Esophagus muscularis mucosa (tissue), 4 donors: ENCODE data around the gene LAMA3. TPM values are rescaled to one million over a fixed set of nuclear protein-coding genes. Genes with fewer than 3 reads are reported as not detected.

ENCODE experiments used
- DNase-seq: peaks from one replicate; pipeline ENCODE4 v3.0.0-alpha.2; 2017; ENCODE audit errors: extremely low spot score
- H3K27ac ChIP-seq, 4 donors: fragments of 200-600 bp; sonication (generic); replicated peaks in 1 of 4; 1 replicate in 3 of 4; 2 replicates in 1 of 4; pipeline ENCODE4 v1.5.1; 2016 to 2019; ENCODE audit warnings: mild to moderate bottlenecking in 1 of 4
- H3K27me3 ChIP-seq, 4 donors: fragments of 200-600 bp; sonication (generic); one replicate each; pipeline versions ENCODE4 v1.5.1 to v1.6.0; 2016 to 2019
- H3K36me3 ChIP-seq, 4 donors: fragments of 200-600 bp; sonication (generic); one replicate each; pipeline ENCODE4 v1.5.1; 2016 to 2019
- H3K4me1 ChIP-seq, 4 donors: fragments of 200-600 bp; sonication (generic); one replicate each; pipeline ENCODE4 v1.5.1; 2016 to 2019
- H3K4me3 ChIP-seq, 4 donors: fragments of 200-600 bp; sonication (generic); 1 replicate in 2 of 4; 2 replicates in 2 of 4; pipeline ENCODE4 v1.5.1; 2016 to 2019; ENCODE audit warnings: mild to moderate bottlenecking in 4 of 4, moderate library complexity in 1 of 4
- H3K9me3 ChIP-seq, 4 donors: fragments of 200-600 bp; sonication (generic); 1 replicate in 3 of 4; 2 replicates in 1 of 4; pipeline ENCODE4 v1.5.1; 2016 to 2019
- EP300 ChIP-seq: sonication (generic); formaldehyde crosslinking; IDR thresholded peaks from one replicate; pipeline ENCODE4 v1.6.1; 2017; ENCODE audit warnings: antibody characterized with exemption
- POLR2A ChIP-seq: fragments of 450-650 bp; IDR thresholded peaks from one replicate; pipeline ENCODE4 v1.6.1; 2017; ENCODE audit warnings: antibody characterized with exemption, moderate library complexity, mild to moderate bottlenecking, low read depth
- POLR2AphosphoS5 ChIP-seq, 2 donors: sonication (generic); formaldehyde crosslinking; IDR thresholded peaks; one replicate each; pipeline ENCODE4 v1.6.1; 2017; ENCODE audit warnings: antibody characterized with exemption in 2 of 2
- WGBS: methylation state at CpG from one replicate; pipeline ENCODE4 v1.1.5; 2018; 5-methylcytosine and 5-hydroxymethylcytosine counted together
- intact Hi-C: fragments of 100-400 bp; cut with DNase I; formaldehyde crosslinking; loops from one replicate; pipeline ENCODE4 v1.15.1; 2023
- total RNA-seq, 4 donors: library from RNA; depleted of rRNA; stranded (reverse); fragments of >200 nt; gene quantifications; one replicate each; pipeline versions ENCODE4 v1.1.0 to v1.2.1, GENCODE V29; 2016
- TF ChIP-seq, protein P1 (sequence below), 3 experiments: fragments of 200-600 bp in 2 of 3; fragments of 450-650 bp in 1 of 3; sonication (generic) in 2 of 3; IDR thresholded peaks; one replicate each; pipeline ENCODE4 v1.5.1; 2017 to 2019; ENCODE audit warnings: antibody characterized with exemption in 3 of 3, mild to moderate bottlenecking in 2 of 3, moderate library complexity in 1 of 3

The LAMA3 gene
- total RNA-seq, 4 donors from 2014 or later: 7.5 to 12.9 (median 11.7) TPM

DNA sequence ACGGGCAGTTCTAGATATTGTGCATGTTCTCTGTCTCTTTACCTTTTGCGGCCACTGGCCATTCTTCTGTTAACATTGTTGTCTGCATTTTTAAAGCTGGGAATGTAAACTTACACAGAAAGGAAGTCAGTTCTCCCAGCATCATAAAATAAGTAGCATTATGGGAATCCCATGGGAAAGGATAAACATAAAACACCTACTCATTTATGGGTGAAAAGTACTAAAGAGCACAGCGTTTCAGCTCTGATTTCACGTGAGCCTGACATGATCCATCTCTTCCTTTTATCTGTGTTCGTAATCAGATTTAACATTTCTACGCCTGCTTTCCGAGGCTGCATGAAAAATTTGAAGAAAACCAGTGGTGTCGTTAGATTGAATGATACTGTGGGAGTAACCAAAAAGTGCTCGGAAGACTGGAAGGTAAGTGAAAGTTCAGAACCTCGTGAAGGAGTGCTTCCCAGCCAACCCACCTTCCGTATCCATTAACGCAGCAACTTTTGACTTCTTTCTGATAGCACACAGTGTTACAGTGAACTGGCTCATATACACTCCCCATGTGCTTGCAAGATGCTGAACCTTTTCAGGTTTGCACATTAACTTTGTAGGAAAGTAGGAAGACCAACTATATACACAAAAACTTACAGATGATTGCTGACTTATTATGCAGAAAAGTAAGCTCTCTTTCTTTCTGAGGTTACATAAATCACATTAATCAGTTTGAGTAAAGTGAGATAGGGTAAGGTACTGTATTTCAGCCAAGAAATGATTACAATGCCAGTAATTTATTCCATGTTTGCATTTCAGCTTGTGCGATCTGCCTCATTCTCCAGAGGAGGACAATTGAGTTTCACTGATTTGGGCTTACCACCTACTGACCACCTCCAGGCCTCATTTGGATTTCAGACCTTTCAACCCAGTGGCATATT, 238.8 kb downstream of the LAMA3 start:
- H3K4me3 ChIP-seq: peak overlapping the region in 3 of 4 donors; percentile 5 to 16 (median 14)
- WGBS: 67% methylated on average over 13 of the region's 13 CpGs
- H3K27me3 ChIP-seq: no peaks in the 10 kb centered on the region
- peaks cover 0 to 18% (median 8%) of the 10 kb centered on the region in 4 donors for H3K36me3 ChIP-seq
- peak overlapping the region; percentile 2 to 58 (median 32) for H3K27ac ChIP-seq
- H3K9me3 ChIP-seq: no peaks in the 10 kb centered on the region
- DNase-seq: no peak
- intact Hi-C loops: no loop called here
- peaks cover 0 to 29% (median 11%) of the 10 kb centered on the region in 4 donors for H3K4me1 ChIP-seq
- no peak for TF ChIP-seq EP300
- TF ChIP-seq POLR2A: no peak
- no peak for TF ChIP-seq POLR2AphosphoS5 (IDR thresholded peaks at IDR 0.05)
- TF ChIP-seq, protein P1, sequence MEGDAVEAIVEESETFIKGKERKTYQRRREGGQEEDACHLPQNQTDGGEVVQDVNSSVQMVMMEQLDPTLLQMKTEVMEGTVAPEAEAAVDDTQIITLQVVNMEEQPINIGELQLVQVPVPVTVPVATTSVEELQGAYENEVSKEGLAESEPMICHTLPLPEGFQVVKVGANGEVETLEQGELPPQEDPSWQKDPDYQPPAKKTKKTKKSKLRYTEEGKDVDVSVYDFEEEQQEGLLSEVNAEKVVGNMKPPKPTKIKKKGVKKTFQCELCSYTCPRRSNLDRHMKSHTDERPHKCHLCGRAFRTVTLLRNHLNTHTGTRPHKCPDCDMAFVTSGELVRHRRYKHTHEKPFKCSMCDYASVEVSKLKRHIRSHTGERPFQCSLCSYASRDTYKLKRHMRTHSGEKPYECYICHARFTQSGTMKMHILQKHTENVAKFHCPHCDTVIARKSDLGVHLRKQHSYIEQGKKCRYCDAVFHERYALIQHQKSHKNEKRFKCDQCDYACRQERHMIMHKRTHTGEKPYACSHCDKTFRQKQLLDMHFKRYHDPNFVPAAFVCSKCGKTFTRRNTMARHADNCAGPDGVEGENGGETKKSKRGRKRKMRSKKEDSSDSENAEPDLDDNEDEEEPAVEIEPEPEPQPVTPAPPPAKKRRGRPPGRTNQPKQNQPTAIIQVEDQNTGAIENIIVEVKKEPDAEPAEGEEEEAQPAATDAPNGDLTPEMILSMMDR (IDR thresholded peaks at IDR 0.05): no peak

DNA sequence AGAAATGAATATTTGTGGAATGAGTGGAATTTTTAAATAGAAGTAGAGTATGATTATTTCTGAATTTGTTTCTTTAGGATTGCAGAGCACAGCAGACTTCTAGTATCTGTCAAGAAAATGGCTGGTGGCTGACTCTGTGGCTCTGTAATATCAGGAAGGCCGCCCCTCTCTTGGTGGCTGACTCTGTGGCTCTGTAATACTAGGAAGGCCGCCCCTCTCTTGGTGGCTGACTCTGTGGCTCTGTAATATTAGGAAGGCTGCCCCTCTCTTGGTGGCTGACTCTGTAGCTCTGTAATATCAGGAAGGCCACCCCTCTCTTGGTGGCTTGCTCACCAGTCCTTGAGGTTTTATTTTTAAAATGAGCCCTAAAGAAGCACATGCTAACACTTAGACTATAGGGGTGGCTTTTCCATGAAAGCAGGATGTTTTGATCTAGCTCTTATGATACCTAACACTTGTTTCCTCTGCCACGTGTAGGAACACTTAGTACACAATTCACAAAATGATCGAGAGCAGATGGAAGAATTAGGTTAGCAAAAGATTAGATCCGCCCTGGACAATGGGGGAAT, 240.2 kb downstream of the LAMA3 start:
- Histone ChIP-seq H3K27ac (peak overlapping the region in 1 of 4 donors; percentile 17), H3K36me3 (peaks cover 0 to 21% (median 8%) of the 10 kb centered on the region in 4 donors), H3K27me3 (no peaks in the 10 kb centered on the region), H3K4me1 (peaks cover 0 to 29% (median 13%) of the 10 kb centered on the region in 4 donors), H3K9me3 (no peaks in the 10 kb centered on the region), H3K4me3 (no peak overlapping the region)
- DNase-seq: no peak
- TF ChIP-seq POLR2AphosphoS5 (IDR thresholded peaks at IDR 0.05) (no peak), EP300 (no peak), POLR2A (no peak)
- TF ChIP-seq, protein P1 (IDR thresholded peaks at IDR 0.05): no peak
- intact Hi-C loops: no loop called here
- WGBS: 92% methylated on average over 5 of the region's 5 CpGs

DNA sequence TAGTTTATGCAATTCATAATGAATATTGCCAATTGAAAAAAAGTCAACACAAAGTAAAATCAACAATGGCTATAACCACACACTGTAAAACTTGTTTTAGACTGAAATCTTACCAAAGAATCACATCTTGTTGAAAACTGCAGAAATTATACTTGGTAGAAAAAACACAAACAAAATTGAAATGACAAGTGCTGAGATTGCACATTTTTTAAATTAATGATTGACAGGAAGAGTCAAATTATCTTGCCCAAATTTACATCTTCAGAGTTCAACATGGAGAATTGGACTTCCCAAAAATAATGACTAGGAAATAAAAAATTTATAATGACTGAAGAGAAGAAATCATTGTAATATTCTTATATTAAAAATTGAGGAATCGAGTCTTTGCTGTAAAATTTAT, 240.7 kb downstream of the LAMA3 start:
- 97% methylated on average over 1 of the region's 1 CpG for WGBS
- no peak for DNase-seq
- no peak overlapping the region for H3K27ac ChIP-seq
- intact Hi-C loops: loop anchor here (5.0 kb wide), 1 partner anchor 147 kb away; no protein-coding TSS in a partner anchor
- TF ChIP-seq EP300 (no peak), POLR2A (no peak), POLR2AphosphoS5 (IDR thresholded peaks at IDR 0.05) (no peak)
- TF ChIP-seq, protein P1 (IDR thresholded peaks at IDR 0.05): no peak
- H3K36me3 ChIP-seq: peaks cover 0 to 21% (median 8%) of the 10 kb centered on the region in 4 donors
- H3K27me3 ChIP-seq: no peaks in the 10 kb centered on the region
- no peak overlapping the region for H3K4me3 ChIP-seq
- no peaks in the 10 kb centered on the region for H3K9me3 ChIP-seq
- H3K4me1 ChIP-seq: peaks cover 0 to 29% (median 13%) of the 10 kb centered on the region in 4 donors

DNA sequence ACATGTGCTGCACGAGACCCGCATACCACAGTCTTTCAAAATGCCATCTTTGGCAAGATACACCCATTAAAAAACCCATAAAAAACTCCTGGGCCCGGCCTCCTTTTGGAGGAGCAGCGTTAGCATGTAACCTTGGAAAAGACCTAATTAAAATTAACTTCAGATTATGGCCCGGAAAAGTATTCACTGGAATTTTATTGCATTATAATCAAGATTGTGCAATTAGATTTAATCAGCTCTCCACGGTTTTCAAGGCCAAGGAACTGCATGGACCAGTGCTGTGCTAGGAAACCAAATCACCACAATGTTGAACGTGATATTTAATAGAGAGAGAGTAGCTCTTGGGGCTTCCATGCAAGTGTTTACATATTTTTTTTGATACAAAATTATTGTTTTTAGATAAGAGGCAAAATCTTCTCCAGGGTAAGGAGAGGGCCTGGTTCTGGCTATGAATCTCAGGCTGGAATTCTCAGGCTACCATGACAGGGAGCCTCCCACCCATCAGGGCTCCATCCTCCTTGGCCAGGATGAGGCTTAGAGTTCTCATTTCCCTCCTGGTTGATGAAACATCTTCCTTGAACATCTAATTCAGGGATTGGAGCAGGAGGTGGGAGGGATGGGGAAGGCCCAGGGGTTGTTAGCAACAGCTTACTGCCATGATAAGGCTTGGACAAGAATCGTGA, 243.3 kb downstream of the LAMA3 start:
- no peaks in the 10 kb centered on the region for H3K9me3 ChIP-seq
- DNase-seq: no peak
- H3K27me3 ChIP-seq: no peaks in the 10 kb centered on the region
- intact Hi-C loops: loop anchor here (5.0 kb wide), 1 partner anchor 145 kb away; no protein-coding TSS in a partner anchor
- WGBS: 92% methylated on average over 8 of the region's 8 CpGs
- H3K4me1 ChIP-seq: peaks cover 0 to 22% (median 13%) of the 10 kb centered on the region in 4 donors
- H3K27ac ChIP-seq: no peak overlapping the region
- TF ChIP-seq POLR2A (no peak), POLR2AphosphoS5 (IDR thresholded peaks at IDR 0.05) (no peak), EP300 (no peak)
- TF ChIP-seq, protein P1 (IDR thresholded peaks at IDR 0.05): no peak
- no peak overlapping the region for H3K4me3 ChIP-seq
- peaks cover 0 to 21% (median 8%) of the 10 kb centered on the region in 4 donors for H3K36me3 ChIP-seq
